IPS-11a (cell line): ENCODE results near the gene PRKAG2.

ENCODE experiments used
- H3K4me3 ChIP-seq: one replicate; pipeline ENCODE4 v1.5.1; 2013; ENCODE audit warnings: low read depth, low read length, control low read depth

The PRKAG2 gene

DNA sequence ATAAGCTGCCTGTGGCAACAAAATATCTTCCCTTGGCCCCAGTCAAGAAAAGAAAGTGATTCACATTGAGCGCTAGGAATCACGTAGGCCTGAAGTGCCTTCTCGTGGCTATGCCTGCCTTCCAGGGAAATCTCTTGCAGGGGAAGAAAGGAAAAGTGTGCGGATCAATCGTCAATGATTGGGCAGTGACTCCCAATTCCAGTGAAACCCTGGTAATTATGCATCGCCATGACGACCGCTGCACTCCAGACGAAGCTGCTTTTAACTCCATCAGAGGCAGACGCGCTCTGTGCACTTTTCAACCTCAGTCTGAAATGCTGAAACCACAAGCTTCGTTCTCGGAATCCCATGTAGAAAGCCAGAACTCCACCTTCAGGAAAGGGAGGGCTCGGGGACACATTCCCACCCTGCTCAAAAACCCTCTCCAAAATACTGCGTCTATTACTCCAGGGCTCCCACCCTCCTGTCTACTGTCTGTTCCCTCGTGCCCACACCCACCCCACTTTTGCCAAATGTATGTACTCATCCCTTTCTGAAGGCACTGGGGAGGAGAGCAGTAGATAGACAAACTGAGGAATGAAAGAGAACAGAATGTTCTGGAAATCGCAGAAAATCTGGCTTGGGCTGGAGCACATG is 24.2 kb upstream of the PRKAG2 start:
- no peak overlapping the region for H3K4me3 ChIP-seq

DNA sequence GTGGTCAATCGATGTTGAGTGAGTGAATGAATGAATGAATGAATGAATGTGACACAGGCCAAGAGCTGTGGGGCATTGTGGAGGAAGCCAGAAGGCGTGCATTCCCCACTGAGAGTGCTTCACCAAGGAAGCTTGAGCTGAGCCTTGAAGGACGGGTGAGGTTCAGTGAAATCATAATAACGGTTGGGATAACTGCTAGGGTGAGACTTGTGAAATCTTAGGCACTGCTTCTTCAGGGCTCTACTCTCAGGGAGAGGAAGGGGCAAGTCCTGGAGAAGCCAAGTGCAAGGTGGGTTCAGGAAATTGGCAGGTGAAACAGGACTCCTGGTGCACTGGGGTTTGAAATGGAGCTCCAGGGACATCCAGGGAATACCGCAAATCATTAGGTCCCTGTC is 23.7 kb upstream of the PRKAG2 start:
- H3K4me3 ChIP-seq, result no peak overlapping the region

DNA sequence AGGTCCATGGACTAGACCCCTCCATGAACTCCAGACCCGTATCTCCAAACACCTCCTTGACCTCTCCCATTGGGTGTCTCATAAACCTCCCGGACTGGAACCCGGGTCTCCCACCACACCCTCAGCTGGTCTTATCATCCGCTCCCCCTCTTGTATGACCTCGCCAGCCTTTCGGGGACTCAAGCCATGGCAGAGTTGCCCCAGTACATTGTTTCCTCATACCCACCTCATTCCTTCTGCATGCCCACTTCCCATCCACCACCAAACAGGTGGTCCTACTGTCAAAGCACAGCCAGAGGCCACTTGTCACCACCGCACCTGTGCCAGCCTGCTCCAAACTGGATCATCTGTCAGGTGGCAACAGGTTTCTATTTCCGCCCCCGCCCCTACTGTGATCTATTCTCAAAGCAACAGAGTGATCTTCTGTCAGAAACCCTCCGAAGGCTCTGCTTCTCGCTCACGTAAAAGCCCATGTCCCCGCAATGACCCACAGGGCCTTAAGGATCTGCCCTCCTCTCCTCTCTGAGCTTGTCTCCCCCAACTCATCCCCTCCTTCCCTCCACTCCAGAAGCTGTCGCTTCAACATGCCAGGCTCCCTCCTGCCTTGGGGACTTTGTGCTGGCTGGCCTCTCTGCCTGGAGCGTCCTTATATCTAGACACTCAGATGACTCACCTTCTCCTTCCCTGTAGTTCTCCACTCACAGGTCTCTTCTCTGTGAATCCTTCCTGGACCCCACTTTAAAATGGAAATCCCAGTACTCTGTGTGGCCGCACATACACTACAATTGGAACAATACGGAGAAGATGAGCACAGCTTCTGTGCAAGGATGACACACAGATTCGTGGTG is 22.8 kb upstream of the PRKAG2 start:
- H3K4me3 ChIP-seq, result no peak overlapping the region

DNA sequence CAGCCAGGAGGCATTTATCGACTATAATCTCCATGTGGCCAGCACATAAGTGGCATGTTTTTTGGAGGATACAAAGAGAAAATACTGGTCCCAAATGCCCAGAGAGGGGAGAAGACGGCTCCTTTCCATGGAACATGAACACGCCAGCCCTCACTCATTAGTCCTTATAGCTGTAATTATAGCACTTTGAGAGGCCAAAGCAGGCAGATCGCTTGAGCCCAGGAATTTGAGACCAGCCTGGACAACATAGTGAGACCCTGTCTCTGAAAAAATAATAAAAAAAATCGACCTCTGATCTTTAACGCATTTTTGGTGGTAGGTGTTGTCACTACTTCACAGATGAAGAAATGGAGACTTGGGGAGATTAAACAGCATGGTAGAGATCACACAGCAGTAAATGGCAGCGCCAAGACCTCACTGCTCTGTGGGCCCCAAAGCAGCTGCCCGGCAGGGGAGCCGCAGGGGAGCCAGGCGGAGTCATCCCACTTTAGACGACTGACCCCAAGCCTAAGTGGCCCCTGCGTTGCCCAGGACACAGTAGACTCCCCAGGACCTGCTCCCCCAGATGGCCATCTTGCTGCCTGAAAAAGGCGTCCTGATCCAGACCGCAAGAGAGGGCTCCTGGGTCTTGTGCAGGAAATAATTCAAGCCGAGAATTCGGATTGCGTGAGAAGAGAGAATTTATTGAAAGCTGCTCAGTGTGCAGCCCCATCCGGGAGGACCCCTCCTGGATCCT is 21.2 kb upstream of the PRKAG2 start:
- no peak overlapping the region for H3K4me3 ChIP-seq

DNA sequence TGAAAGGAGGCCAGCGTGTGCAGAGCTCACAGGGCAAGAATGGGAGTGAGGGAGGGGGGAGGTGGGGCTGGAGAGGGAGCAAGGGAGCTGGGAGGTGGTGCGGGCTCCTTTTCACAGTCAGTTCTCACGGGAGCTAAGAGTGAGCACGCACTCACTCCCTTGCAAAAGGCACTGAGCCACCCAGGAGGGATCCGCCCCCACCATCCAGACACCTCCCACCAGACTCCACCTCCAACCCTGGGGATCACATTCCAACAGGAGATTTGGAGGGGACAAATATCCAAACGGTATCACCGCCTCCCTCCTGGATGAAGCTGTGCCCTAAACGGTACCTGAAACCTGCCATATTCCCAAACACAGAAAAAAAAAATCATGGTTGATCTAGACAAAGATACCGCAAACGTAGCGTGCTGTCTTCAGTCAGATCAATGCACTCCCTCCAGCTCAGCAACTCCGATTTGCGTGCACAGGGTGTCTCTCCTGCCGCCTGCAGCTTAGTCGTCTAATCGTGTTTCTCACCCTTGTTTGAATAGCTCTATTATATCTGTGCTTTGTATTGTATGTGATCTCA is 20.3 kb upstream of the PRKAG2 start:
- H3K4me3 ChIP-seq, result no peak overlapping the region

DNA sequence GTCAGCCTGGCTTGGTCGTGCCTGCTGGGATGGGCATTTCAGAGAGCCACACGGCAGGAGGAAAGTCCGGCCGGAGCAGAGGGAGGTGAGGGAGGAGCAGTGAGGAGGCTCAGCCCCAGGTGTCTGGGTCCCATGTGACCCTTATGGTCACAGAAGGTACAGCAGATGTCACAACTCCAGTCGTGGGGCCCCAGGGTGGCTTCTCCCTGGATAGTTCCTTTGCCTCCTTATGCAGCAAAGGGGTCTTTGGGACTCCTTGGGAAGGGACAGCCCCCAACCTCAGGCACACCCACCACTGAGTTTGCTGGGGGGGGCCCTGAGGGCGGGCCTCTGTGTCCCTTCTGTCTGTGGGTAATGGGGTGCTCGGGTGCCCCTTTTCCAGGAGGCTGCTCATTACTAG is 19.6 kb upstream of the PRKAG2 start:
- no peak overlapping the region for H3K4me3 ChIP-seq

DNA sequence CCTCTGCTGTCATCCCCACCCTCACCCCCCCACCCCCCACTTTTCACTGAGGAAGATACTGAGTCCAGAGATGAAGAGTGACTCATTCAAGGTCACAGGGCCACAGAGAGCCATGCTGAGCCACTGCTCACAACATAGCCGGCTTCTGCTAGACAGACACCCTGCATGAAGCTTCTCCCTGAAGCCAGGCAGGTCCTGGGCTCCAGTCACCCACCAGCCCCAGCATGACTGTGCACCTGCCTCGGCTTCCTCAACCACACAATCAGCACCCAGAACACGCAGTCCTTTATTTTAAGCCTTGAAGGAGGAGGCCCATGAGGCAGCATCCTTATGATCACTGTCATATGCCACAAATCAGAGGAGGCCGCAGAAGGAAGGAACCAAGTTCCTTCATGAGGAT is 19.2 kb upstream of the PRKAG2 start:
- no peak overlapping the region for H3K4me3 ChIP-seq

DNA sequence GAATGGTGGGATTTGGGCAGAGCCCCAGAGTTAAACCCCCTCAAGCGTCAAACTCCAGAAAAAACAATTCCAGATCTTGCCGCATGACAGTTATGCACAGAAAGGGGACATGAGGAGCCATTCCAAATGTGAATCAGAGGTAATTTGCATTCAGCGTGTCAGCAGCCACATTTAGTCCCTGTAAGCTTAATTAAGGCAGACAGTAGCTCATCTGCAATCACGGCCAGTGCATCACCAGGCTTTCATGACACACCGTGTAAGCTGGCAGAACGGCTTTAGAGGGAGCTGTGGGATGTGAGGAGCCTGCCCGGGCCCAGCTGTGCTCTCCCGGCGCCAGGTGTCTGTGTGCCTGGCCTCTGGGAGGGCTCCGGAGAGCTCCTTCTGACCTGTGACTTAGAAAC is 18.7 kb upstream of the PRKAG2 start:
- no peak overlapping the region for H3K4me3 ChIP-seq

DNA sequence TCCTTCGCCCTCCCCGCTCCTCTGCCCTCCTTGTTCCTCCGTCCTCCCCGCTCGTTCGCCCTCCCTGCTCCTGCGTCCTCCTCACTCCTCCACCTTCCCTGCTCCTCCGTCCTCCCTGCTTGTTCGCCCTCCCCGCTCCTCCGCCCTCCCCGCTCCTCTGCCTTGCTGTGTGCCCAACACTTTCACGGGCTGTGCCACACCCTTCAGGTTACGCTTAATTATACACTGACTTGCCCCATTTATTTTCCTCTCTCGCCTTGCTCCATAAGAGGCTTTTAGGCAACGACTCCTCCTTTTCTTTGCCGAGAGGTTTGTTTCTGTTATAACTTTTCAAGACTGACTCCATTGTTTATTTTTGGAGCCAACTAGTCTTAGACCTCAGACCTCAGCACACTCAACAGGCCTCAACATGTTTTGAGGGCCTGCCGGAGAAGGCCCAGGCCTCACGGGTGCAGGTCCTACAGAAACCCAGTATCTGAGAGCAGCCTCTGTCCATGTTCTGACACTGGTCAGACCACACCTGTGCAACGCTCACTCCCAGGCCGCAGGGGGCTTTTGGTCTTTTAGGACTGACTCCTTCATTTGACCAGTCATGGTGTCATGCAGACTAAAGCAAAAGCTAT is 18.2 kb upstream of the PRKAG2 start:
- no peak overlapping the region for H3K4me3 ChIP-seq

DNA sequence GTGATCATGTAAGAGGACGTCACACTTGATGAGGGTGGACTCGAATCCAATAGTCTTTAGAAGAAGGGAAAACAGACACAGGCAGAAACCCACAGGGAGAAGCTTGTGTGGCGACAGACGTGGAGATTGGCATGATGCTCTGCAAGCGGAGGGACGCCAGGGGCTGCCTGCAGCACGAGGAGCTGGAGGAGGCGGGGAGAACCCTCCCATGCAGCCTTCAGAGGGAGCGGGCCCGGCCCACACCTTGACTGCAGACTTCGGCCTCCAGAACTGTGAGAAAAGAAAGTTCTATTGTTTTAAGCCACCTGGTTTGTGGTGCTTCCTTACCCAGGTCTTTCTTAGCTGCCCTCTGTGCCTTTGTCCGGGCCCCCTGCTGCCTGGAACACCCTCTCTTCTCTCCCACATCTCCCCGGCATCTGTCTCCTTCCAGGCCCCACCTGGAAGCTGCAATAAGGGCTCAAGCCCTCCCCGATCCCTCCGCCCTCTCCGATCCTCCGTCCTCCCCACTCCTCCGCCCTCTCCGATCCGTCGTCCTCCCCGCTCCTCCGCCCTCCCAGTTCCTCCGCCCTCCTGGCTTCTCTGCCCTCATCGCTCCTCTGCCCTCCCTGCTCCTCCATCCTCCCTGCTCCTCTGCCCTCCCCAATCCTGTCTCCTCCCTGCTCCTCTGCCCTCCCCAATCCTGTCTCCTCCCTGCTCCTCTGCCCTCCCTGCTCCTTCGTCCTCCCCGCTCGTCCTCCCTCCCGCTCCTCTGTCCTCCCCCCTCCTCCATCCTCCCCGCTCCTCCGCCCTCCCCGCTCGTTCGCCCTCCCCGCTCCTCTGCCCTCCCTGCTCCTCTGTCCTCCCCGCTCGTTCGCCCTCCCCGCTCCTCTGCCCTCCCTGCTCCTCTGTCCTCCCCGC is 17.4 kb upstream of the PRKAG2 start:
- H3K4me3 ChIP-seq, result no peak overlapping the region

DNA sequence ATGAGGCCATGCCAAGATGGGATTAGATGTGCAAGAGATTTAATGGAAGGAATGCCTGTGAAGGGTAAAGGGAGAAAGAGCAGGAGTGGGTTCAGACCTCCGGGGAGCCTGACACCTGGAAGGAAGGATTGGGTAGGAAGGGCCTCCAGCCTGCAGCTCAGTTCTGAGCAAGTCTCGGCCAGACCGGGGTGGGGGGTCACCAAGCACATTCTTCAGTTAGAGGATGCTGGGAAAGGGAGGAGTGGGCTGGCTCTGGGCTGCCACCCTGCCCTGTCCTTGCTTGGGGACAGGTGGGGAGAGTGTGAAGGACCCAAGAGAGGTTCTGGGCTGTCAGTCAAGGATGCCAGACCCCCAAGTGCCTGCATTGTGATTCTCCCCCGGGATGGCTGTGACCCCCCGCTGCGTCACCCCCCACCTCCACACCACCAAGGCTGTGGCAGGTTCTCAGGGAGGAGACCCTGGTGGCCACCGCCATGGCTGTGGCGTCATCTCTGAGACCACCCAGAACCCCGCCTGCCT is 16.5 kb upstream of the PRKAG2 start:
- H3K4me3 ChIP-seq, result no peak overlapping the region

DNA sequence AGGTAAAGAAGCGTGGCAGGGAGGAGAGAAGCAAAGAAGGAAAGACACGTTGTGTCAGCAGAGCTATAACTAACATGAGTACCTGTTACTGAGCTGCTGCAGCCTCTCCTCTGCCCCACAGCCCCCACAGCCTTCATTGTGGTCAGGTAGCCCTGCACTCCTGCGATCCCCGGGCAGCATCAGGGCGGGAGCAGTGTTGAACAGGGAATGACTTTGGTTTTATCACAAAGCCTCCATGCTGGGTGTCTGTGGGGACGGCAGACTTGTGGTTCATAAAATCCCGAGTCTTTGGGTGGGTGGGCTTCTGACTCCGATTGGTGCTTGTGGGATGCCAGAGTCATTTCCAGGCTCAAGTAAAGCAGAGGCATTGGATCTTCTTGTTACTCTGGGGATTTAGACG is 14.8 kb upstream of the PRKAG2 start:
- H3K4me3 ChIP-seq, result no peak overlapping the region

DNA sequence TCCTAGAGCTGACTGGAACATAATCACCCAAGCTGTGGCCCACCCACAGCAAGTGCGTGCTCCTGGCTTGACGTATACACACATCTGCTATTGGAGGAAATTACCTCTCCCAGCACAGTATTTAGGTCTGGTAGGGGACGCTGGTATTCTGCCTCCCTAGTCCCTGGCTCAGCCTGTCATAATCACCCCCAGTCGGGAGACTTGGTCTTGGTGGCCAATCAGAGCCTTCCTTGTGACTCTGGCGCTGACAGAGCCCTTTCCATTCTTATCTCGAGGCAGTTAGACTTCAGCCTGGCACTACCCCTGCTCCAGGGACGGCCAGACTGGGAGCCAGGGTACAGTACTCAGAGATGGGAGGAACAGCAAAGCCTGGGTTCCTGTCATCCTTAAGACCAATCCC is 14.3 kb upstream of the PRKAG2 start:
- H3K4me3 ChIP-seq, result no peak overlapping the region

DNA sequence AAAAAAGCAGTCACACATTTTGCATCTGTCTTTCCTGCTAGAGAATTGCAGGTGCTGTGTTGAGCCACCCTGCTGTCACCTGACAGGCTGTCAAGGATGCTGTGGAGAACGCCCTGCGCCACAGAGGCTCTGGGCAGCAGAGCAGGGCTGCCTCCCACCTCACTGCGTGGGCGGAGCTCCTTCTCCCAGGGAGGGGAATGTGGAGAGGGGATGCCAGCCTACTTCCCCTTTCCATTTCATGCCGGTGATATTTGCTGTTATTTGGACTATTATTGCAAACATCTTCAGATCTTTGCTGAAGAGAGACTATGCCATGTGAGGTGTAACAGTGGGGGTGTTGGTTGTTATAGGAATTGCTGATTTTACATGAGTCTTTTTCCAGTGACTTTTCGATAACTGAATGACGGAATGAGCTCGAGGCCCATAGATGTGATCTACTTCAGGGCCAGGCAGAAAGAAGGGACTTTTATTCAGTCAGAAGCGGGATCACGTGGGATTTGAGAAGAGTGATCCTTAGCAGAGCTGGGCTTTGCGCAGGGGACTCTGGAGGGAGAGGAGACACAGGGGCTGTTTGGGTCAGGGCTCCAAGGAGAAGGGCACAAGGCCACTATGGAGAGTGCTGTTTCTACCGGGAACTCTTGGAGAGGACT is 13.6 kb upstream of the PRKAG2 start:
- no peak overlapping the region for H3K4me3 ChIP-seq

DNA sequence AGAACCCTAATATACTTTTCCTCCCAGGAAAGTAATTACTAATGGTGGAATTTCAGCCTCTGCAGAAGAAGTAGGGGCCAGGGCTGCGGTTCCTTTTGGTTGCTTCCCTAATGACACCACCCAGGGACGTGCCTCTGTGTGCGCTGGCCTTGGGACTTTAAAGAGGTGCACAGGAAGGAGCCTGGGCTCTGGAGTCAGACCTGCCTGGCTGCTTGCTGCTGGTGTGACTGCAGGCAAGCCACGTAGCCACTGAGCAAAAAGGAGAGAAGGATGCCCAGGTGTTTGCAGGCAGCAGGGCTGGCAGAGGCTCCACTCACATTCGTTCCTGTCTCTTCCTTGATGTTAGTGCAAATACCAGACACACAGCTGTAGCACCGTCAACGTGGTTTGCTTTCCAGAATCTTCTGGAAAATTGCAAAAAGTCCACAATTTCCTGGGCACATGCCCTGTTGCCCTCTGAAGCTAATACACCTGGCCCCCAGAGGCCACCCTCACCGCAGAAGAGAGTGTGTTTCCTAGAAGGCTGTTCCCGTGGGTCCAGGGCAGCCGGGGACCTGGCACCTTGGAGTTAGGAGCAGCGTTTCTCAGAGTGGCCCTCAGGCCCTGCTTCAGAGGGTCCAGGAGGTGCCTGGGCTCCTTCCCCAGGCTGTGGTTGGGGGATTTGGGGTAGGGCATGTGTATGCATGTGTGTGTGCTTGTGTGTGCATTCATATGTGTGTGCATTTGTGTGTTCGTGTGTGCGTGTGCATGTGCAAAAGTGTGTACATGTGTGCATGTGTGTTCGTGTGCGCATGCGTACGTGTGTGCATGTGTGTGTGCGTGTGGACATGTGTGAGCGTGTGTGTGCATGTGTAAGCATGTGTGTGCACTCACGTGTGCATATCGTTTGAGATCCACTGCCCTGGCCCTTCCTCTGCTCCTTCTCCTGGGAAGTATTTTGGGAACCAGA is 12.8 kb upstream of the PRKAG2 start:
- no peak overlapping the region for H3K4me3 ChIP-seq

DNA sequence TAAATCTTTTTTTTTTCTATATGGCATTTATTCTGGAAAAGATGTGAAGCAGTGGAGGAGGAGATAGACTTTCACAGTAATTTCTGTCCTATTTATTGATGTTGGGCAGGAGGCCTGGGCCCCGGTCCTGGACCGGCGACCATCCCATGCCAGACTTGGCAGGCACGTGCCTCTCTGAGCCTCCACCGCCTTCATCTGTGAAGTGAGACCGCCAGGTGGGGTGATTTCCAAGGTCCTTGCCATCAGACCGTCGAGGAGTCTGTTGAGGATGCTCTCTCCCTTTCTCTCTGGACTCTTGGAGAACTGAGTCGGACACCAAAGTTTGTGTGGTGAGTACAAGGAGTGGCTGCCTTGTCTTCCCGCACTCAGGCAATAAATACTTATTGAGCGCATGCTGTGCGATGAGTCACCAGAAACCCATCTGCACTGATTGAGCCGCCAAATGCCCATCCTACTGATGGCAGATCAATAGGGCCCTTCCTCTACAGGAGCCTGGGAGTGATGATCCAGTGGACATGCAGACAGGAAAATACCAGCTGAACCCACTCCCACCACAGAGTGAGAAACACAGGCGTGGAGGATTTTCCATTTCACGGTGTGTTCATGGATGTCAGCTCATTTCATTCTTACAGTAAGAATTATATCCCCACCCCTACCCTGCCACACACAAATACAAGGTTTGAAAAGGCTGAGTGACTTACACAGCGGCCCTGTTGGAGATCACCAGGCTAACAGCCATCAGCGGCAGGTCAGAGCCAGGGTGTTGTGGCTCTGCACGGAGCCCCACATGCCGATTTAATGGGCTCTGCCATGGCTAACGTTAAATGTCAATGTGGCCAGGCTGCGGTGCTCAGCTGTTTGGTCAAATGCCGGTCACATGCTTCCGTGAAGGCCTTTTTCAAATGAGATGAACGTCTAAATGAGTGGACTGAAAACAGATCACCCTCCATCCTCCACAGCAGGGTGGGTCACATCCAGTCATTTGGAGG is 11.5 kb upstream of the PRKAG2 start:
- no peak overlapping the region for H3K4me3 ChIP-seq

DNA sequence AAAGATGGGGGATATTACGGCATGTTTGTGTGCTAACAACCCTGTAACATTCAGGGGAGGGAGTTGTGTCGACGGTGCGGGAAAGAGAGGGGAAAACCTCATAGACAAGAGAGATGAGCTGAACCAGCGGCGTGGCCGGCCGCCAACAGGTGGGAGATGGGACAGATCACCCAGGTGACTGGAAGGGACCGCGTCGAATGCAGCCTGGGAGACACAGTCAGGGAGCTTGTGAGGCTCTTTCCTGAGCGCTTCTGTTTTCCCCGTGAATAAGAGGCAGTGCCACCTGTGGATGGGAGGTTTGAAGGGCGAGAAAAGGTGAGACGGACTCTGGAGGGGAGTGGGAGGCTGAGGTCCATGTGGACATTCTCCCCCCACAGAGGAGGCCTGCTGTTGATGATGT is 9.9 kb upstream of the PRKAG2 start:
- no peak overlapping the region for H3K4me3 ChIP-seq
